Raji (cell line): Measurements from ENCODE around the gene CACFD1.

Experiments used
- POLR2A ChIP-seq: IDR thresholded peaks from 2 replicates; pipeline ENCODE4 v1.6.1; 2011; ENCODE audit warnings: low read depth, low read length, control low read depth; ENCODE audit not compliant: insufficient read depth

CACFD1 gene

GRCh38 chr9:133454943-133455673 lies 4.7 kb upstream of the CACFD1 start:
- TF ChIP-seq POLR2A = no peak

- TF ChIP-seq POLR2A = no peak
Observed at GRCh38 chr9:133455936-133456335, 3.8 kb upstream of the CACFD1 start.

- TF ChIP-seq POLR2A = no peak
Observed at GRCh38 chr9:133456409-133456808, 3.4 kb upstream of the CACFD1 start.

DNA sequence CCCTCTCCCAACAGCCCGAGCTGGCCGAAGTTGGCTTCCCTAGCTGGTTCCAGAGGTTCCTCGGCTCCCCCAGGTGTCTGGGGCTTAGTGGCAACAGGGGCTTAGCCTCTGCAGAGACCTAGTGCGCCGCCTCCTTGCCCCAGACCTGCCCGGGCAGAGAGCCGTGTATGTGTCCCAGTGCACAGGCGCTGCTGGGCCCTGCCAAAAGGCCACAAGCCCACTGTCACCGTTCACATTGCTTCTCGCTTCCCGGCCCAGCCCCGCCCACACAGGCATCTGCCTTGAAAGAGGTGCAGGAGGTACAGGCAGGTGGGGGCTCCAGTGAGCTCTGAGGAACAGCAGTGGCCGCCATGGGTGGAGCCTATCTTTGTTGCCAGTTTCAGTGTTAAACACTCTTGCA lies 2.5 kb upstream of the CACFD1 start:
- TF ChIP-seq POLR2A = no peak

GRCh38 chr9:133457748-133458147 lies 2.0 kb upstream of the CACFD1 start:
- TF ChIP-seq POLR2A = no peak

DNA sequence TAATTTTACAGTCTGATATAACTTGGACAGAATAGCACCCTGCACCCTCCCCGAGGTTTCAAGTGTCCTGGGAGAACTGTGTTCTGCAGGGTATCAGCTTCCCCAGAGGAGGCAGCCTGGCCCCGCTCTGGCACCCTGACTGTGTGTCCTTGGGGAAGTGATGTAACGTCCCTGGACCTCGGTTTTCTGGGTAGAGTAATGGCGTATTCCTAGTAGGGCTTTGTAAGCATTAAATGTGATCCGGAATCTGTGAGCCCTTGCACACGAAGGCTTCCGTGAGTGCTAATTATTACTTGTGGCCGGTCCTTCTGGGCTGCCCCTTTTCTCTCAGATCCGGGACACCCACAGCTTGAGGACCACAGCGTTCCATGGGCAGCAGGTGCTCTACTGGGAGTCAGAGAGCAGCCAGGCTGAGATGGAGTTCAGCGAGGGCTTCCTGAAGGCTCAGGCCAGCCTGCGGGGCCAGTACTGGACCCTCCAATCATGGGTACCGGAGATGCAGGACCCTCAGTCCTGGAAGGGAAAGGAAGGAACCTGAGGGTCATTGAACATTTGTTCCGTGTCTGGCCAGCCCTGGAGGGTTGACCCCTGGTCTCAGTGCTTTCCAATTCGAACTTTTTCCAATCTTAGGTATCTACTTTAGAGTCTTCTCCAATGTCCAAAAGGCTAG lies 1.0 kb upstream of the CACFD1 start:
- TF ChIP-seq POLR2A = no peak

DNA sequence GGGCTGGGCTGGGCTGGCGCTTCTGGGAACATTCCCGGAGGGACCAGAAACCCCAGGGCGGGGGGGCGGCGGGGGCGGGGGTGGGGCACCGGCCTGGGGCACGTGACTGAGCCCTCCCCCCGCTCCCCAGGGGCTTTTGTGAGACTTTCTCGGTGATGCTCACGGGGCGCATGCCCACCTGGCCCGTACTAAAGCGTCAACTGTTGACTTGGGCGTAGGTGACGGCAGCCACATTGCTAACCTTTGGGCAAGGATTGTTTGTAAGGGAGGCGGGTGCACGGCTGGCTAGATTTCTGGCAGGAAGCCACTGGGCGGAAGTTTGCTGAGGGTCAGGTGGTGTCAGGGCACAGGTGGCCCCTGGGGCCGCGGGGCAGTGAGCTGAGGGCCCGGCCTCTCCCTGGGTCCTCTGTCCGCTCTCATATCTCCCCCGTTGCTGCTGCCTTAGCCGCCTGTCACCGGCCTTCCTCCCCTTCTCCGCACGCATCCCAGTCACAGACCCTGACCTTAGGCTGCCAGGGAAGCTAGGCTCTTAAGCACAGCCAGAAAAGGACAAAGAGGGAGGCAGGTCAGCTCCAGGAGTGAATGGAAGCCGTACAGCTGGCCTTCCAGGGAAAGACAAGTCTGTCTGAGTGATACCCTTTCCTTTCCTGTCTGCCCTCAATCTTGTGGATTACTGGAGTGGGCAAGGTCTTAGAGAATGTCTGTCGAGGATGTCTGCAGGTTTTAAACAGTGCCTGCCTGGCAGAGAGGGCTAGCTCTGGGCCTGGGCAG lies 812 bp downstream of the CACFD1 start:
- TF ChIP-seq POLR2A = no peak

- no peak for TF ChIP-seq POLR2A
Observed at GRCh38 chr9:133461975-133462374, 2.2 kb downstream of the CACFD1 start.

GRCh38 chr9:133463234-133463863 lies 3.6 kb downstream of the CACFD1 start:
- TF ChIP-seq POLR2A = no peak

DNA sequence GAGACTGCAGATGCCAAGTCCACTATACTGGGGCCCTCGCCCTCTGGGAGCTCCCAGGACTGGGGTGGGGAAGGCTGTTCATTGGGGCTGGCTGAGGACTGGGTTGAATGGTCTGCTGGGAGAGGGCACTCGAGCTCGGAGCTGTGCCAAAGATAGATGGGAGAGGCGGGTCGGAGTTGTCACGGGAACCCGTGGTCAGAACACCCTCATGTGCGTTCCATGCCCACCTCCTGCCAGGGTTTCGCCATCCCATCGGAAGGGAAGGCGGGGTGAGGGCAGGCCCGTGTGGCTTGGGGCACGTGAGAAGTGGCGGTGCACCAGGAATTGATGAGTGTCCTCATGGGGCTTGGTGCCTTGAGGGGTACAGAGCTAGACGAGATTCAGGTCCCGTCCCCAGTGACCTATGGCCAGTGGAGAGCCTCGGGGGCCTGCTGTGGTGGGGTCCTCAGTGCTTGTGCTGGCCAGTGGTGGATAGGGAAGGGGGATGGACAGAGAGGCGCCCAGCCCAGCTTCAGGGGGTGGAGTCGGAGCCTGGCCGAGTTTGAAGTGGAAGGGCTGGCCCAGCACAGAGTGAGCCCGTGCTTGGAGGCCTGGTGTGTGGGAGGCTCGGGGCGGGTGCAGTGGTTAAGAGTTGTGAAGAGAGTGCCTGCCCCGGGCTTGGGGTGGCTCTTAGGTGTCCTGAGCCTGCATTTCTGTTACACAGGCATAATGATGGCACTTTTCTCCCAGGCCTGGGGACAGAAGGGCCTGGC lies 4.3 kb downstream of the CACFD1 start:
- no peak for TF ChIP-seq POLR2A

DNA sequence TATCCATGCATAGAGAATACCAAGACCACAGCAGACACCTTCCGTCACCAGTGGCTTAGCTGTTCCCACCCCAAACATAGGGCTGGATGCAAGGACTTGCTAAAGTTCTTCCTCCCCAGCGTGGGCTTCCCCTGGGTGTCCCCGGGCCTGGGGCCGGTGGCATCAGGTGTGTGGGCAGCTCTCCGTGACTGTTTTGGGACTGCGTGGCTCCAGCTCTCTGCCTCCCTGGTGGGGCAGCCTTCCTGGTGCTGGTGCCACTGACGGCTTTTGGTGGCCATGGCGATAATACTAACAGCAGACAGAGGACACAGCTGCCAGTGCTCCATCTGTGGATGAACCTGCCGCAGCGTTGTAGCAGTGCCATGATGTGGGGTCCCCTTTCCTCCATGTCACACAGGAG lies 4.9 kb downstream of the CACFD1 start:
- no peak for TF ChIP-seq POLR2A

DNA sequence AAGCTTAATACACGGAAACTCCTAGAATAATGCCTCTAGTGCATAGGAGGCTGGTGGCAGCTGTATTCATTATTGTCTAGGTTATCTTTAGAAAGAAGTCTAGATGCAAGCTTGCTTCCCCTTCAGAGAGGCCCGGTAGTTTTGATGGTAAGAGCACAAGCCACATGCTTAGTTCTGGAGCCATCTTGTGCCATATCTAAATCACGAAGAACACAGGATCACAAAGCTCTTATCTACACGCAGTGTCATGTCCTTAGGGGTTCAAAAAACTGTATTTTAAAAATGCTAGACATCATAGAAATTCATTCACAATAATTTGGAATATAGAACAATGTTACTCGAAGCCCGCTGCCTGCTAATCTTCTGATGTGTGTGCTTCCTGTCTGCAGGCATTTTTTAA lies 6.2 kb downstream of the CACFD1 start:
- no peak for TF ChIP-seq POLR2A

DNA sequence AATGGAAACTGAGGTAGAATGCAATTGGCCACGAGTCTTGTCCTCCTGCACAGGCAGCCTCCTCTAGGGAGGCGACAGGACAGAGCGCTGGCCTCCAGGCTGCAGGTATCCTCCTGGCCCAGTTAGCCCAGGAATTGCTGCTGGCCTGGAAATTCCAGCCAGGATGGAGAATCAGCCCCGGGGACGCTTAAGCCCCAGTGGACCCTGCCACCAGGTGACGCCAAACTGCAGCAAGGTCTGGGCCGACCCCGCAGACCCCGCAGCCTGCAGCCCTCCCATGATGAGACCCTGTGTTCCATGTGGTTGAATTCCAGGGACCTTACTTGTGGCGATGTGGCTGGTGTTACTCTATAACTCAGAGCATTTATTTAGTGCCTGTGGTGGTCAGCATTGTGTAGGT lies 7.3 kb downstream of the CACFD1 start:
- no peak for TF ChIP-seq POLR2A

DNA sequence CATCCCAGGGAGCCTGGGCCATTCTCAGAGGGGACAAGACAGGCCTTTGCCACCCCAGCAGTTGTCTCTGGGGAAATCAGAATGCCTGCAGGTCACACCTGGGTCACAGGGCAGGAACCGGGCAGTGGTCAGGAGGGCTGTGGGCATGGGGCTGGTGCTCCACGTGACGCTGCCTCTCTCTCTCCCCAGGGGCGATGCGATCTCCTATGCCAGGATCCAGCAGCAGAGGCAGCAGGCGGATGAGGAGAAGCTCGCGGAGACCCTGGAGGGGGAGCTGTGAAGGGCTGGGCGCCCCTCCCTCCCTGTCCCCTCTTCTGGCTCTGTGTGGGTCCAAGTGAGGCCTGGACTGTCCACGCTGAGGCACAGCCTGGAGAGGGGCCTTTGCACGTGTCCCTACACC lies 8.6 kb downstream of the CACFD1 start:
- TF ChIP-seq POLR2A = no peak; the same call in 1 of the 2 replicates
